Measurements from ENCODE around the gene PPFIA2.

The PPFIA2 gene

GRCh38 chr12:81759190-81760051, at the start of gene PPFIA2:
Gene PPFIA2 (minus strand): TSS chr12:81759350.
- TF ChIP-seq, protein P1, sequence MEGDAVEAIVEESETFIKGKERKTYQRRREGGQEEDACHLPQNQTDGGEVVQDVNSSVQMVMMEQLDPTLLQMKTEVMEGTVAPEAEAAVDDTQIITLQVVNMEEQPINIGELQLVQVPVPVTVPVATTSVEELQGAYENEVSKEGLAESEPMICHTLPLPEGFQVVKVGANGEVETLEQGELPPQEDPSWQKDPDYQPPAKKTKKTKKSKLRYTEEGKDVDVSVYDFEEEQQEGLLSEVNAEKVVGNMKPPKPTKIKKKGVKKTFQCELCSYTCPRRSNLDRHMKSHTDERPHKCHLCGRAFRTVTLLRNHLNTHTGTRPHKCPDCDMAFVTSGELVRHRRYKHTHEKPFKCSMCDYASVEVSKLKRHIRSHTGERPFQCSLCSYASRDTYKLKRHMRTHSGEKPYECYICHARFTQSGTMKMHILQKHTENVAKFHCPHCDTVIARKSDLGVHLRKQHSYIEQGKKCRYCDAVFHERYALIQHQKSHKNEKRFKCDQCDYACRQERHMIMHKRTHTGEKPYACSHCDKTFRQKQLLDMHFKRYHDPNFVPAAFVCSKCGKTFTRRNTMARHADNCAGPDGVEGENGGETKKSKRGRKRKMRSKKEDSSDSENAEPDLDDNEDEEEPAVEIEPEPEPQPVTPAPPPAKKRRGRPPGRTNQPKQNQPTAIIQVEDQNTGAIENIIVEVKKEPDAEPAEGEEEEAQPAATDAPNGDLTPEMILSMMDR (IDR thresholded peaks at IDR 0.05; ENCODE audit: low read depth, low read length) = no peak

GRCh38 chr12:81800298-81801148, 41.4 kb upstream of the PPFIA2 start:
- no peak overlapping the region for H3K4me3 ChIP-seq (ENCODE audit: low read depth, low read length)
- TF ChIP-seq, protein P1 (IDR thresholded peaks at IDR 0.05; ENCODE audit: low read depth, low read length) = no peak

More at GRCh38 chr12:81759190-81760051, at the start of gene PPFIA2:
- H3K4me3 ChIP-seq (ENCODE audit: low read depth, low read length) = no peak within 1 kb of the TSS

GRCh38 chr12:81798294-81798693, 39.1 kb upstream of the PPFIA2 start:
- TF ChIP-seq, protein P1 (IDR thresholded peaks at IDR 0.05; ENCODE audit: low read depth, low read length) = no peak
- H3K4me3 ChIP-seq (ENCODE audit: low read depth, low read length) = no peak overlapping the region

DNA sequence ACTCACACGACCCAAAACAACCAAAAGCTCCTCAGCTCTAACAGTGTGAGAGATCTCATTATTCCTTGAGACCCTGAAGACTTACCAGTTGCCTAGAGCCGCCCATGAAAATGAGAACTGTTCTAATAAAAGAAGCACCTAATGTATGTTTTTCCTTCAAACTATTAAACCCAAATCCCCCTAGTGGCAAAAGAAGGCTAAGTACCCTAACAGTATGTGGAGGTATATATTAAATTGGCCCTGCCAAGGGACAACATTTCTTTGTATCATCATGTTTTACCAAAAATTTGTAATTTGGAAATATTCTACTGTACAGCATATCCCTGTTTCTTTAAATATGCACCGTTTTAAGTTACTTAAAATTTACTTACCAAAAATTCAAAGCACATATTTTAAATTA, 38.0 kb upstream of the PPFIA2 start:
- H3K4me3 ChIP-seq (ENCODE audit: low read depth, low read length) = no peak overlapping the region
- TF ChIP-seq, protein P1 (IDR thresholded peaks at IDR 0.05; ENCODE audit: low read depth, low read length) = no peak

GRCh38 chr12:81792666-81793065, 33.5 kb upstream of the PPFIA2 start:
- TF ChIP-seq, protein P1 (IDR thresholded peaks at IDR 0.05; ENCODE audit: low read depth, low read length) = no peak
- no peak overlapping the region for H3K4me3 ChIP-seq (ENCODE audit: low read depth, low read length)

GRCh38 chr12:81779216-81779615, 20.1 kb upstream of the PPFIA2 start:
- H3K4me3 ChIP-seq (ENCODE audit: low read depth, low read length) = no peak overlapping the region
- TF ChIP-seq, protein P1 (IDR thresholded peaks at IDR 0.05; ENCODE audit: low read depth, low read length) = no peak
